Karpas-422 (cell line): ENCODE data around the gene SLC9A6. TPM values are rescaled to one million over a fixed set of nuclear protein-coding genes. Genes with fewer than 3 reads are reported as not detected.

Experiments used
- DNase-seq: peaks from one replicate; pipeline ENCODE4 v3.0.0-alpha.2; 2015
- H2AFZ ChIP-seq: fragments of 200-600 bp; sonication (generic); 2 replicates; pipeline ENCODE4 v1.6.1; 2014; ENCODE audit warnings: antibody characterized with exemption, low read length, mixed read lengths
- H3K27ac ChIP-seq: fragments of 200-600 bp; sonication (generic); 2 replicates; pipeline ENCODE4 v1.5.1; 2014; ENCODE audit warnings: mild to moderate bottlenecking, low read length, moderate library complexity
- H3K27me3 ChIP-seq: fragments of 200-600 bp; sonication (generic); 2 replicates; pipeline ENCODE4 v1.6.1; 2014; ENCODE audit warnings: low read length, mixed read lengths
- H3K36me3 ChIP-seq: fragments of 200-600 bp; sonication (generic); 2 replicates; pipeline ENCODE4 v1.6.1; 2014; ENCODE audit warnings: low read length, mixed read lengths; ENCODE audit not compliant: insufficient read depth
- H3K4me1 ChIP-seq: fragments of 200-600 bp; sonication (generic); 2 replicates; pipeline ENCODE4 v1.6.1; 2014; ENCODE audit warnings: mild to moderate bottlenecking, low read length, mixed read lengths
- H3K4me2 ChIP-seq: fragments of 200-600 bp; sonication (generic); 2 replicates; pipeline ENCODE4 v1.6.1; 2014; ENCODE audit warnings: low read length, low read depth, mild to moderate bottlenecking; ENCODE audit not compliant: poor library complexity, severe bottlenecking
- H3K4me3 ChIP-seq: fragments of 200-600 bp; sonication (generic); 2 replicates; pipeline ENCODE4 v1.5.1; 2014; ENCODE audit warnings: mild to moderate bottlenecking, antibody characterized with exemption, low read length, mixed read lengths
- H3K79me2 ChIP-seq: fragments of 200-600 bp; sonication (generic); 2 replicates; pipeline ENCODE4 v1.6.1; 2014; ENCODE audit warnings: mild to moderate bottlenecking, low read length, mixed read lengths
- H3K9ac ChIP-seq: fragments of 200-600 bp; sonication (generic); 2 replicates; pipeline ENCODE4 v1.6.0; 2014; ENCODE audit warnings: low read length
- H3K9me2 ChIP-seq: fragments of 200-600 bp; sonication (generic), shearing (Covaris generic); replicated peaks from 2 replicates; pipeline ENCODE4 v1.6.0; 2014; ENCODE audit warnings: mild to moderate bottlenecking, low read length, moderate library complexity; ENCODE audit not compliant: insufficient read depth
- H3K9me3 ChIP-seq: fragments of 300-700, 200-600 bp; sonication (generic); 2 replicates; pipeline ENCODE4 v1.6.1; 2014; ENCODE audit warnings: low read length, mixed read lengths
- H4K20me1 ChIP-seq: fragments of 200-600 bp; sonication (generic); 2 replicates; pipeline ENCODE4 v1.6.1; 2014; ENCODE audit warnings: mild to moderate bottlenecking, antibody characterized with exemption, low read length, low read depth; ENCODE audit not compliant: insufficient read depth
- total RNA-seq: library from RNA; depleted of rRNA; stranded (reverse); fragments of >200 nt; shearing (Covaris generic); gene quantifications from 2 replicates; pipeline ENCODE4 v1.2.3, GENCODE V29; 2014; ENCODE audit warnings: low replicate concordance

Gene SLC9A6
- total RNA-seq, 1 experiment from 2014 or later, result 18.3 TPM

DNA sequence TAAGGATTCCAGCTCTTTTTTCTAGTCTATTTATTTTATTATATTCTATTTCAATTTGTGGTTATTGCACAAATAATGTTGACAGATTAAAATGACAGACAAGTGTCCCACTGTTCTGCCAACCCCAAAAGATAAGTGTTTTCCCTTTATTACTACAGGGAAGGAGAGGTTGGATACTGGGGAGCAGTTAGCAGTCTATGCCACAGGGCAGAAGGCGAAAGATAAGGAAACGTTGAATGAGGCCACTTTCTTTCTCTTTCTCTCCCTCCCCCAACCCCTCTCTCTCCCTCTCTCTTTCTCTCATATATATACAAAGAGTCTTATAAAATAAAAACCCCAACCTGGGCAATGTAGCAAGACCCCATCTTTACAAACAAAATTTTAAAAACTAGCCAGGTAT is 31.6 kb downstream of the SLC9A6 start:
- H2AFZ ChIP-seq, result no peak overlapping the region
- no peak for DNase-seq
- no peaks in the 10 kb centered on the region for H3K9me2 ChIP-seq
- H3K9me3 ChIP-seq, result no peaks in the 10 kb centered on the region
- H3K79me2 ChIP-seq, result no peaks in the 10 kb centered on the region
- H3K4me2 ChIP-seq, result no peak overlapping the region
- H3K4me3 ChIP-seq, result no peak overlapping the region
- H3K27ac ChIP-seq, result no peak overlapping the region
- no peaks in the 10 kb centered on the region for H3K36me3 ChIP-seq
- no peaks in the 10 kb centered on the region for H3K4me1 ChIP-seq
- H4K20me1 ChIP-seq, result no peaks in the 10 kb centered on the region
- H3K27me3 ChIP-seq, result no peaks in the 10 kb centered on the region
- H3K9ac ChIP-seq, result no peak overlapping the region

DNA sequence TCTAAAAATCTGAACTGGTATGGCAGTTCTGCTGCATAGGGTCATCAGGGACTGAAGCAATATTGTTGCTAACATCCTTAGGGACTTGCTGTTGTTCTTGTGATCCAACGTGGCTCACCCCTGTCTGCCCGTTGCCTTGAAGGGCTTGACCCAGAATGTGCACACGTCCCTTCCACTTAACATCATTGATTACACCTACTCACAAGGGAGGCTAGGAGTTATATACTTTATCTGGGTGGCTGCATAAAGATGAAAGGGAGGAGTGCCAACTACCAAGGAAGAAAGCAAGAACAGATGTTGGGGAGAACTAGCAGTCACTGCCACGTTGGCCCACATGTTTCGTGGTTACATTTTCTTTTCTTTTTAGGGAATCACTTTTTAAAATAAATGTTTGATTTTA is 34.0 kb downstream of the SLC9A6 start:
- Histone ChIP-seq H3K4me3 (no peak overlapping the region), H3K4me1 (no peaks in the 10 kb centered on the region), H3K36me3 (no peaks in the 10 kb centered on the region), H3K79me2 (no peaks in the 10 kb centered on the region), H3K27me3 (no peaks in the 10 kb centered on the region), H3K9me3 (no peaks in the 10 kb centered on the region), H3K4me2 (no peak overlapping the region), H3K9ac (no peak overlapping the region), H3K9me2 (no peaks in the 10 kb centered on the region), H3K27ac (no peak overlapping the region), H4K20me1 (no peaks in the 10 kb centered on the region), H2AFZ (no peak overlapping the region)
- DNase-seq, result no peak

DNA sequence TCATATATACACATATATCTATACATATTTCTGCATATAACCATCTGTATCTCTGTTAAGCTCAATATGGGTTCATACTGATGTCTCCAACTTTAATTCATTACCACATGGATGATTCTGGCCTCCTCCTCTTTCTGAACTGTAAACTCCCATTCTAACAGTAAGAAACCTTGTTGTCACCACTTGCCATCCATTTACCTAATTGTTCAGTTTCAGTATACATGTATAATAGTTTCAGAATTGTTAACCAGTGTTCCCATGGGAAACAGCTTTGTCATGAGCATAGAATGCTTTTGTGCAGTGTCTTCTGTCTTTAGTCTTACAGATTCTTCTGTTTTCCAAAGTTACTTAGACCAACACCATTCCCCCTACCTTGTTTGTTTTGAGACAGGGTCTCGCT is 35.9 kb downstream of the SLC9A6 start:
- Histone ChIP-seq H3K4me1 (no peaks in the 10 kb centered on the region), H3K9me3 (no peaks in the 10 kb centered on the region), H3K9ac (no peak overlapping the region), H3K27me3 (no peaks in the 10 kb centered on the region), H3K9me2 (no peaks in the 10 kb centered on the region), H3K27ac (no peak overlapping the region), H3K4me3 (no peak overlapping the region), H2AFZ (no peak overlapping the region), H3K36me3 (no peaks in the 10 kb centered on the region), H4K20me1 (no peaks in the 10 kb centered on the region), H3K4me2 (no peak overlapping the region), H3K79me2 (no peaks in the 10 kb centered on the region)
- no peak for DNase-seq

DNA sequence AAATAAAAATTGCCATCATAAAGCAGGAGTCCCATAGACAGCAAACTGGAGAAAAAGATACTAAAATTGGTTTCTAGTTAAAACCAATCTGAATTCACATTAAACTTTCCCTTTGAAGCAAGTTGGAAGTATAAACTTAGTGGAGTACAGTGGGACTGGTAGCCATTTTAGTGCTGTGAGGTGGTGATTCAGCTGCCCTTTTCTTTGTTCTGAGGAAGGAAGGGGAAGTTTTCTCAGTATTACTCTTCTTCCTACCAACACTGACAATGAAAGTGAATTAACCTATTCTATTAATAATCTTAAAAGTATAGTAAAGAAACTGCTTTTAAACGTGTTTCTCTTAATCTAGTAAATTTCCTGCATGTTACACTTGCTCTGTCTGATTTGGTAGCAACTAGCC is 36.7 kb downstream of the SLC9A6 start:
- no peaks in the 10 kb centered on the region for H3K4me1 ChIP-seq
- no peaks in the 10 kb centered on the region for H3K9me3 ChIP-seq
- H3K27ac ChIP-seq, result no peak overlapping the region
- H3K36me3 ChIP-seq, result no peaks in the 10 kb centered on the region
- H4K20me1 ChIP-seq, result no peaks in the 10 kb centered on the region
- no peak overlapping the region for H3K9ac ChIP-seq
- H2AFZ ChIP-seq, result no peak overlapping the region
- H3K4me2 ChIP-seq, result no peak overlapping the region
- H3K27me3 ChIP-seq, result no peaks in the 10 kb centered on the region
- no peak overlapping the region for H3K4me3 ChIP-seq
- H3K79me2 ChIP-seq, result no peaks in the 10 kb centered on the region
- no peak for DNase-seq
- H3K9me2 ChIP-seq, result no peaks in the 10 kb centered on the region

DNA sequence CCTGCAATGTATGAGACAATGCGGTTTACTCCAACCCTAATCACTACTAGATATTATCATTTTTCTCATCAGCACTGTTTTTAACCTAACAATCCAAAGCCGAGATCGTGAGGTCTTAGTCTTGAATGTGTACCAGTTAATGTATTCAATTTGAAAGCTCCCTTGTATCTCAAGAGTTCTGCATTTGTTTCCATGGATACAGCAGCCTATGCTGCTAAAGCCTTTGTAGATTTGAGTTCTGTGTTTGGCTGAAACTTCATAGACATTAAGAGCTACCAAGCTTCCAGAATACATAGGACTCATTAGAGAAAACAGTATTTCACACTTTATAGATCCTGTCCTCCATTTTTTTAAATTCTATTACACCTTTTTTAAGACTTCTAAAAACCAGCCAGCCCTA is 39.9 kb downstream of the SLC9A6 start:
- no peak overlapping the region for H3K9ac ChIP-seq
- no peak for DNase-seq
- no peaks in the 10 kb centered on the region for H3K27me3 ChIP-seq
- no peak overlapping the region for H3K4me3 ChIP-seq
- no peaks in the 10 kb centered on the region for H3K9me2 ChIP-seq
- H3K36me3 ChIP-seq, result no peaks in the 10 kb centered on the region
- no peak overlapping the region for H3K4me2 ChIP-seq
- H4K20me1 ChIP-seq, result no peaks in the 10 kb centered on the region
- no peaks in the 10 kb centered on the region for H3K9me3 ChIP-seq
- no peaks in the 10 kb centered on the region for H3K4me1 ChIP-seq
- H3K79me2 ChIP-seq, result no peaks in the 10 kb centered on the region
- H3K27ac ChIP-seq, result no peak overlapping the region
- H2AFZ ChIP-seq, result no peak overlapping the region

DNA sequence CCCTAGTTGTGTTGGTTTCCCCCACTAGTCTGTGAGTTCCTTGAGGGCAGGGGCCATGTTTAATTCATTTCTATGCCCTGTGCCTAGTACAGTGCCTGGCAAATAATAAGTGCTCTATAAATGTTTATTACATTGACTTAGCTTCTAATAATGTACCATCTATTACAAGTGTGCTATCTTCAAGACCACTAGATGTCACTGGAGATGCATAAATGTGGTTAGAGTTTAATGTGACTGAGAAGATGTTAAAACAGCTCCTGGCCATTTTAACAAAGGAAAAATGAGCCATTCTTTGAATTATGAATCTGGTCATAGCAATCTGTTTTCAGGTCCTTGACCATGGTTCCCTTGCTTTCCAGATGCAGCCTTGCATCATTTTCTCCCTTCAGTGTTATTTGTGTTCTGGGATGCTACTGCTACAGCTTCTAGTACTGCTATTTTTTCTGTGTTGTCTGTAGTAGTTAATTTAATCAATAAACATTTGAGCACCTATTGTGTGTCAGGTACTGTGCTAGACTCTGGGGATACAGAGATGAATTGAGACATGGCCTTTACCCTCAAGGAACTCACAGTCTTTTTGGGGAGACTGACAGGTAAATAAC is 43.2 kb downstream of the SLC9A6 start:
- Histone ChIP-seq H3K36me3 (no peaks in the 10 kb centered on the region), H3K27me3 (no peaks in the 10 kb centered on the region), H3K9ac (no peak overlapping the region), H3K9me3 (no peaks in the 10 kb centered on the region), H3K9me2 (no peaks in the 10 kb centered on the region), H3K4me1 (no peaks in the 10 kb centered on the region), H3K4me2 (no peak overlapping the region), H3K27ac (no peak overlapping the region), H2AFZ (no peak overlapping the region), H3K79me2 (no peaks in the 10 kb centered on the region), H4K20me1 (no peaks in the 10 kb centered on the region), H3K4me3 (no peak overlapping the region)
- peak; percentile 83 for DNase-seq

DNA sequence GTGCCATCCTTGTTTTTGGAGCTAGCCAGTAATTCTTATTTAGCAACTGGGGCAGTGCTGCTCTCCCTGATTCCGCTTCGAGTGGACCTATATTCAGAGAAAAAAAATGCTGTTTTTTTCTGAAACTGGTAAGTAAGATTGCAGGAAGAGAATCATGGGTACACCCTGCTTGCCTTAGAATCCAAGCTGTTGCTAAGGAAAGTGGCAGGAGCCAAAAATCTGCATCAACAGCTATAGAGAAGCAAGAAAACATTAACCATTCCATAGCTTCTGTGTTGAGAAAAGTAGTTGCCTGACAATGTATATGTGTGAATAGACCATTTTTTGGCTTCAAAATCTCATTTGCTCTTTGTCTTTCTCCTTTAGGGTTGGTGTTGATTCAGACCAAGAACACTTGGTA is 44.5 kb downstream of the SLC9A6 start:
- no peak overlapping the region for H3K4me2 ChIP-seq

DNA sequence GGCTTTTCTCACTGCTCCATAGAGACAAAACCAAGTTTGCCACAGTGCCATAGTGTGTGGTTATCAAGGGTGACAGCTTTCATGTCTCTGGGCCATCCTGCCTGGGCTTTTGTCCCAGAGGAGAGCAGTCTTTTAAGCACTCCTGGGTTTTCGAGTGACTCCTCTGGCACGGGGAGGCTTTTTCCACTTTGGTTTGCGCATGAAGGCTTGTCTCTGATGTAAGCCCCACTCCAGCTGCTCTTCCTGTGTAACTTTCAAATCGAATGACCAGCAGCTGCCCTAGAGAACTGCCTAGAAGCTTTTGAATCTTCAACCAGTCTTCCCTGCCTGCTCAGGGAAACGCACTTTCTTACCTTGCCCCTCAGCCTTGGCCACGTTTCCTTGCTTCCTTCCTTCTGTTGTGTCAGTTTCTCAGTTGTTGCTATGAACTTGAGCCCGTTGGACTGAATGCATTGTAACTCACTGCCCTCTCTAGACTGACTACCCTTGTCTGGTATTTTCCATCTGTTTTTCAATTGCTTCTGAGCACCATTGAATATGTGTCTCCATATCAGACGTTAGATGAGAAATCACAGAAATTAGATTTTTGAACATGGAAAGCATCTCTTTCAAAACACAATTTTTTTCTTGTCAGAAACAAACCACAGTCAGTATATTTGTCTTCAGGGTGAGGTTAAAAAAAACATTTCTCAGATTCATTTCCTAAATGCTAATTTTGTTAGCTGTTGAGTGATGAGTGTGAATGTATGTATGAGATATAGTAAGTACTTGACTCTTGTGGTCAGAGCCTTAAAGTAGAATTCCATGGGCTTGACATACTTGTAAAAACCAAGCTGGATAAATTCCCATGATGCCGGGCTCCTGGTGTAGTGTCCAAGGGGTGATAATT is 45.3 kb downstream of the SLC9A6 start:
- no peak overlapping the region for H2AFZ ChIP-seq
- H3K9ac ChIP-seq, result no peak overlapping the region
- H3K4me1 ChIP-seq, result no peaks in the 10 kb centered on the region
- DNase-seq, result no peak
- H3K9me2 ChIP-seq, result no peaks in the 10 kb centered on the region
- no peaks in the 10 kb centered on the region for H3K79me2 ChIP-seq
- no peak overlapping the region for H3K4me2 ChIP-seq
- H3K27me3 ChIP-seq, result no peaks in the 10 kb centered on the region
- H4K20me1 ChIP-seq, result no peaks in the 10 kb centered on the region
- no peaks in the 10 kb centered on the region for H3K36me3 ChIP-seq
- no peak overlapping the region for H3K4me3 ChIP-seq
- H3K9me3 ChIP-seq, result no peaks in the 10 kb centered on the region
- H3K27ac ChIP-seq, result no peak overlapping the region

More for the DNA sequence above, 44.5 kb downstream of the SLC9A6 start:
- Histone ChIP-seq H3K27ac (no peak overlapping the region), H3K9me2 (no peaks in the 10 kb centered on the region), H3K4me1 (no peaks in the 10 kb centered on the region), H3K9me3 (no peaks in the 10 kb centered on the region), H3K4me3 (no peak overlapping the region), H2AFZ (no peak overlapping the region), H3K27me3 (no peaks in the 10 kb centered on the region), H4K20me1 (no peaks in the 10 kb centered on the region), H3K9ac (no peak overlapping the region), H3K36me3 (no peaks in the 10 kb centered on the region), H3K79me2 (no peaks in the 10 kb centered on the region)
- no peak for DNase-seq
